Stimulated activated CD8-positive, alpha-beta memory T cell treated with anti-CD3 and anti-CD28 coated beads, Interleukin-7, amount 100 ng/mL, for 48 hours (primary cell): ENCODE measurements around the gene GDPD4.

Source experiments
- DNase-seq, 2 donors: peaks; one replicate each; pipeline ENCODE4 v3.0.0-alpha.2; 2020; ENCODE audit warnings: low read depth in 1 of 2; ENCODE audit errors: extremely low read depth in 1 of 2

Gene GDPD4

GRCh38 chr11:77176996-77177395 is 124.5 kb downstream of the GDPD4 start:
- no peak for DNase-seq

GRCh38 chr11:77175869-77176539 is 125.5 kb downstream of the GDPD4 start:
- no peak for DNase-seq

- no peak for DNase-seq
Observed at GRCh38 chr11:77175021-77175842, 126.3 kb downstream of the GDPD4 start.

- DNase-seq: no peak
Observed at GRCh38 chr11:77174559-77174958, 126.9 kb downstream of the GDPD4 start.

GRCh38 chr11:77173494-77173893 is 128.0 kb downstream of the GDPD4 start:
- DNase-seq: no peak

GRCh38 chr11:77172666-77172982 is 128.9 kb downstream of the GDPD4 start:
- no peak for DNase-seq

GRCh38 chr11:77171885-77172665 is 129.4 kb downstream of the GDPD4 start:
- DNase-seq: no peak

GRCh38 chr11:77171254-77171653 is 130.2 kb downstream of the GDPD4 start:
- no peak for DNase-seq

- no peak for DNase-seq
Observed at GRCh38 chr11:77170107-77170506, 131.4 kb downstream of the GDPD4 start.

- DNase-seq: no peak
Observed at GRCh38 chr11:77167791-77168190, 133.7 kb downstream of the GDPD4 start.

- no peak for DNase-seq
Observed at GRCh38 chr11:77167111-77167626, 134.3 kb downstream of the GDPD4 start.
